Measurements from ENCODE around the gene RAPGEF2.

GRCh38 chr4:159141193-159141592 lies 38.3 kb downstream of the RAPGEF2 start:
- TF ChIP-seq HDGF (IDR thresholded peaks at IDR 0.05; ENCODE audit: borderline replicate concordance) (no peak), FOXM1 (IDR thresholded peaks at IDR 0.05; ENCODE audit: borderline replicate concordance) (no peak), NFRKB (IDR thresholded peaks at IDR 0.05) (no peak), FOXA1 (IDR thresholded peaks at IDR 0.05) (no peak), LEF1 (IDR thresholded peaks at IDR 0.05; ENCODE audit: borderline replicate concordance) (no peak), BHLHE40 (IDR thresholded peaks at IDR 0.05; ENCODE audit: borderline replicate concordance) (no peak), SUZ12 (IDR thresholded peaks at IDR 0.05) (no peak), SP1 (IDR thresholded peaks at IDR 0.05) (no peak), TARDBP (IDR thresholded peaks at IDR 0.05) (no peak), FOXK2 (IDR thresholded peaks at IDR 0.05) (no peak), ELF4 (IDR thresholded peaks at IDR 0.05) (no peak)
